Measurements from ENCODE around the gene CCDC32.

Gene CCDC32

GRCh38 chr15:40510201-40510600 lies 54.6 kb downstream of the CCDC32 start:
- Histone ChIP-seq H3K27me3 (ENCODE audit: insufficient read depth, poor library complexity, severe bottlenecking) (peaks cover 20% of the 10 kb centered on the region), H3K27ac (replicated peaks) (no peak overlapping the region), H3K4me3 (replicated peaks; ENCODE audit: insufficient read depth, low read length) (no peak overlapping the region)
- no peak for DNase-seq (ENCODE audit: low read depth in 1 of 2, low spot score in 1 of 2)
- TF ChIP-seq, protein P1, sequence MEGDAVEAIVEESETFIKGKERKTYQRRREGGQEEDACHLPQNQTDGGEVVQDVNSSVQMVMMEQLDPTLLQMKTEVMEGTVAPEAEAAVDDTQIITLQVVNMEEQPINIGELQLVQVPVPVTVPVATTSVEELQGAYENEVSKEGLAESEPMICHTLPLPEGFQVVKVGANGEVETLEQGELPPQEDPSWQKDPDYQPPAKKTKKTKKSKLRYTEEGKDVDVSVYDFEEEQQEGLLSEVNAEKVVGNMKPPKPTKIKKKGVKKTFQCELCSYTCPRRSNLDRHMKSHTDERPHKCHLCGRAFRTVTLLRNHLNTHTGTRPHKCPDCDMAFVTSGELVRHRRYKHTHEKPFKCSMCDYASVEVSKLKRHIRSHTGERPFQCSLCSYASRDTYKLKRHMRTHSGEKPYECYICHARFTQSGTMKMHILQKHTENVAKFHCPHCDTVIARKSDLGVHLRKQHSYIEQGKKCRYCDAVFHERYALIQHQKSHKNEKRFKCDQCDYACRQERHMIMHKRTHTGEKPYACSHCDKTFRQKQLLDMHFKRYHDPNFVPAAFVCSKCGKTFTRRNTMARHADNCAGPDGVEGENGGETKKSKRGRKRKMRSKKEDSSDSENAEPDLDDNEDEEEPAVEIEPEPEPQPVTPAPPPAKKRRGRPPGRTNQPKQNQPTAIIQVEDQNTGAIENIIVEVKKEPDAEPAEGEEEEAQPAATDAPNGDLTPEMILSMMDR (IDR thresholded peaks at IDR 0.05; ENCODE audit: insufficient read depth, low read length): no peak
- TF ChIP-seq REST (IDR thresholded peaks at IDR 0.05; ENCODE audit: insufficient replicate concordance, low read depth): no peak
- no peak for TF ChIP-seq GABPA (IDR thresholded peaks at IDR 0.05; ENCODE audit: low read depth)
- TF ChIP-seq POLR2AphosphoS5 (IDR thresholded peaks at IDR 0.05; ENCODE audit: low read depth): no peak
- TF ChIP-seq SPI1 (IDR thresholded peaks at IDR 0.05; ENCODE audit: borderline replicate concordance, low read depth): no peak

- no peak for DNase-seq (ENCODE audit: low read depth in 1 of 2, low spot score in 1 of 2)
- TF ChIP-seq SPI1 (IDR thresholded peaks at IDR 0.05; ENCODE audit: borderline replicate concordance, low read depth): no peak
- no peak for TF ChIP-seq POLR2AphosphoS5 (IDR thresholded peaks at IDR 0.05; ENCODE audit: low read depth)
- TF ChIP-seq REST (IDR thresholded peaks at IDR 0.05; ENCODE audit: insufficient replicate concordance, low read depth): no peak
- TF ChIP-seq, protein P1 (IDR thresholded peaks at IDR 0.05; ENCODE audit: insufficient read depth, low read length): no peak
- TF ChIP-seq GABPA (IDR thresholded peaks at IDR 0.05; ENCODE audit: low read depth): no peak
- H3K27ac ChIP-seq (replicated peaks): no peak overlapping the region
- H3K27me3 ChIP-seq (ENCODE audit: insufficient read depth, poor library complexity, severe bottlenecking): peaks cover 20% of the 10 kb centered on the region
- H3K4me3 ChIP-seq (replicated peaks; ENCODE audit: insufficient read depth, low read length): no peak overlapping the region
Observed at GRCh38 chr15:40508216-40508615, 56.6 kb downstream of the CCDC32 start.

- Histone ChIP-seq H3K27me3 (ENCODE audit: insufficient read depth, poor library complexity, severe bottlenecking) (peaks cover 16% of the 10 kb centered on the region), H3K27ac (replicated peaks) (no peak overlapping the region), H3K4me3 (replicated peaks; ENCODE audit: insufficient read depth, low read length) (no peak overlapping the region)
- TF ChIP-seq REST (IDR thresholded peaks at IDR 0.05; ENCODE audit: insufficient replicate concordance, low read depth) (no peak), POLR2AphosphoS5 (IDR thresholded peaks at IDR 0.05; ENCODE audit: low read depth) (no peak), GABPA (IDR thresholded peaks at IDR 0.05; ENCODE audit: low read depth) (no peak), SPI1 (IDR thresholded peaks at IDR 0.05; ENCODE audit: borderline replicate concordance, low read depth) (no peak)
- TF ChIP-seq, protein P1 (IDR thresholded peaks at IDR 0.05; ENCODE audit: insufficient read depth, low read length): peak; percentile 48
- peak in 1 of 2 experiments; percentile 64 for DNase-seq (ENCODE audit: low read depth in 1 of 2, low spot score in 1 of 2)
Observed at GRCh38 chr15:40506964-40507571, 57.8 kb downstream of the CCDC32 start.

All from HL-60 (cell line).